ENCODE results near the gene FOLR1.

DNA sequence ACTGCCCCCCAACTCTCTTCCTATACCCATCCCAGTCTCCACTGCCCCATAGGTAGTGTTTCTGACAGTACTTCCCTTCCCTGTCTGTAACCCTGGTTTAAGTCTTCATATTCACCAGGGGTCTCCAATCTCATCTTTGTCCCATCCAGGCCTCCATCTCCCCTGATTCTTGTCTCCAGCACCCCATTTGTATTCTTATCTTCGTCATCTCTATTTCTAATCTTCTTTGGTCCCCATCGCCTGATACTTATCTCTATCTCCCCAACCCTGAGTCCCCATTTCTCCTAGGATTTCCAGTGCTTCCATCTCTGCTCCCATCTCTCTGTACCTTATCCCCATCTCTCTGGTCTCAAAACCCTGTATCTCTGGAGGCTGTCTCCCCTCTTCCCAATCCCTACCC, 50.2 kb downstream of the FOLR1 start:
- TF ChIP-seq, protein P1, sequence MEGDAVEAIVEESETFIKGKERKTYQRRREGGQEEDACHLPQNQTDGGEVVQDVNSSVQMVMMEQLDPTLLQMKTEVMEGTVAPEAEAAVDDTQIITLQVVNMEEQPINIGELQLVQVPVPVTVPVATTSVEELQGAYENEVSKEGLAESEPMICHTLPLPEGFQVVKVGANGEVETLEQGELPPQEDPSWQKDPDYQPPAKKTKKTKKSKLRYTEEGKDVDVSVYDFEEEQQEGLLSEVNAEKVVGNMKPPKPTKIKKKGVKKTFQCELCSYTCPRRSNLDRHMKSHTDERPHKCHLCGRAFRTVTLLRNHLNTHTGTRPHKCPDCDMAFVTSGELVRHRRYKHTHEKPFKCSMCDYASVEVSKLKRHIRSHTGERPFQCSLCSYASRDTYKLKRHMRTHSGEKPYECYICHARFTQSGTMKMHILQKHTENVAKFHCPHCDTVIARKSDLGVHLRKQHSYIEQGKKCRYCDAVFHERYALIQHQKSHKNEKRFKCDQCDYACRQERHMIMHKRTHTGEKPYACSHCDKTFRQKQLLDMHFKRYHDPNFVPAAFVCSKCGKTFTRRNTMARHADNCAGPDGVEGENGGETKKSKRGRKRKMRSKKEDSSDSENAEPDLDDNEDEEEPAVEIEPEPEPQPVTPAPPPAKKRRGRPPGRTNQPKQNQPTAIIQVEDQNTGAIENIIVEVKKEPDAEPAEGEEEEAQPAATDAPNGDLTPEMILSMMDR (IDR thresholded peaks at IDR 0.05), result no peak
- TF ChIP-seq POLR2A (IDR thresholded peaks at IDR 0.05; ENCODE audit: low read depth) (no peak), EP300 (IDR thresholded peaks at IDR 0.05) (no peak)

All from esophagus muscularis mucosa (tissue), 4 donors.